ENCODE data around the gene DNM2.

The DNM2 gene

GRCh38 chr19:10830931-10831779 is 113.3 kb downstream of the DNM2 start:
- DNase-seq (ENCODE audit: extremely low spot score), result no peak
- no peak for TF ChIP-seq PKNOX1 (IDR thresholded peaks at IDR 0.05)
- TF ChIP-seq FOXK2 (IDR thresholded peaks at IDR 0.05), result no peak
- TF ChIP-seq NFRKB (IDR thresholded peaks at IDR 0.05), result no peak
- no peak for TF ChIP-seq HDGF (IDR thresholded peaks at IDR 0.05; ENCODE audit: borderline replicate concordance)
- TF ChIP-seq SUZ12 (IDR thresholded peaks at IDR 0.05), result no peak
- TF ChIP-seq FOXM1 (IDR thresholded peaks at IDR 0.05; ENCODE audit: borderline replicate concordance), result no peak
- no peak for TF ChIP-seq ARNT (IDR thresholded peaks at IDR 0.05)
- TF ChIP-seq SP1 (IDR thresholded peaks at IDR 0.05), result no peak
- ChIA-PET POLR2A (no interaction called here), CTCF (no interaction called here)

DNA sequence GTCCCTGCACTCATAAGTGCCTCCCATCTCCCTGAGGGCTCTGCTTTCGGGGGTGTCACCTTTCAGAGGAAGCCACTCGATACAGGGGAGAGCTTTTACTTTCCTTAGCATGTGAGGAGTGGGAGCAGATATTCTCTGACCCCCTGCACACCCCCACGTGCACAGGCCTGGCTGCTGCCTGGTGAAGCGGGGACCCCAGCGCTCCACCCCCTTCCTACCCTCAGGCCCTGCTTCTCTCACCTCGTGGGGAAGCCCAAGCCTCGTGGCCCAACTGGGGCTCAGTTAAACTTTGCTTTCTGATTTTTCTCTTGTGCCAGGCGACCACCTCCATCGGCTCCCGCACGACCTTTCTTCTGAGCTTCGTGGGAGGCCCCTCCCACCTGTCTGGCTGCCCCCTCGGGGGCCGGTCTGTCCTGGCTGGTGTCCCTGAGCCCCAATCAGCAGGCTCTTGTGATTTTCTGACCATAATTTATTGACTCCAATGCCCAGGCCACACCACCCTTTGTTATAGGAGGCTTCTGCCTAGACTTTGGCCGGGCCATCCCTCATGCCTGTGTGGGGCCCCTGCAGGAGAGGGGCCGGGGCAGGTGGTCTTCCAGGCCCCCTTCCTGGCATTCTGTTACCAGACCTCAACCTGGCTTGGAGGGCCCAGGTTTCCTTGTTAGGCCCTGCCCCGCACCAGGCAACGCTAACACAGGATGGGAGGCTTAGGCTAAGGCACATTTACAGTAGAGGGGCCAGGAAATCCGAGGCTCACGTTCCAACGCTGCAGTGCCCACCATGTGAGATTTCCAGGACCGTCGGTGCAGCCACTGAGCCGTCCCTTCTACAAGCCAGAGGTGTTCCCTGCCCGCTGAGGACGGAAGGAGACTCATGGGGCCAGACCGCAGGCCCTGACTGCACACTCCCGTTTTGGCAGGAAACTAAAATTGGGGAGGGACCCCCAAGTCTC is 114.4 kb downstream of the DNM2 start:
- no peak for TF ChIP-seq FOXA1 (IDR thresholded peaks at IDR 0.05)
- no peak for TF ChIP-seq LEF1 (IDR thresholded peaks at IDR 0.05; ENCODE audit: borderline replicate concordance)
- TF ChIP-seq TARDBP (IDR thresholded peaks at IDR 0.05), result no peak
- TF ChIP-seq L3MBTL2 (conservative IDR thresholded peaks at IDR 0.05), result no peak
- no peak for TF ChIP-seq CTBP1 (IDR thresholded peaks at IDR 0.05; ENCODE audit: borderline replicate concordance)
- TF ChIP-seq NFRKB (IDR thresholded peaks at IDR 0.05), result no peak
- TF ChIP-seq BHLHE40 (IDR thresholded peaks at IDR 0.05; ENCODE audit: borderline replicate concordance), result no peak
- TF ChIP-seq SUZ12 (IDR thresholded peaks at IDR 0.05), result no peak
- no peak for TF ChIP-seq ELF4 (IDR thresholded peaks at IDR 0.05)
- TF ChIP-seq FOXM1 (IDR thresholded peaks at IDR 0.05; ENCODE audit: borderline replicate concordance), result no peak
- TF ChIP-seq FOXK2 (IDR thresholded peaks at IDR 0.05), result no peak
- TF ChIP-seq PKNOX1 (IDR thresholded peaks at IDR 0.05), result no peak
- TF ChIP-seq SP1 (IDR thresholded peaks at IDR 0.05), result no peak
- no peak for TF ChIP-seq ARNT (IDR thresholded peaks at IDR 0.05)
- no peak for TF ChIP-seq ZNF384 (IDR thresholded peaks at IDR 0.05)
- TF ChIP-seq HDGF (IDR thresholded peaks at IDR 0.05; ENCODE audit: borderline replicate concordance), result no peak
- ChIA-PET CTCF (no interaction called here), POLR2A (interaction anchor here (1.3 kb wide), 1 partner anchor 114 kb away, joined by 3 read pairs; no protein-coding TSS in a partner anchor)
- no peak for DNase-seq (ENCODE audit: extremely low spot score)

DNA sequence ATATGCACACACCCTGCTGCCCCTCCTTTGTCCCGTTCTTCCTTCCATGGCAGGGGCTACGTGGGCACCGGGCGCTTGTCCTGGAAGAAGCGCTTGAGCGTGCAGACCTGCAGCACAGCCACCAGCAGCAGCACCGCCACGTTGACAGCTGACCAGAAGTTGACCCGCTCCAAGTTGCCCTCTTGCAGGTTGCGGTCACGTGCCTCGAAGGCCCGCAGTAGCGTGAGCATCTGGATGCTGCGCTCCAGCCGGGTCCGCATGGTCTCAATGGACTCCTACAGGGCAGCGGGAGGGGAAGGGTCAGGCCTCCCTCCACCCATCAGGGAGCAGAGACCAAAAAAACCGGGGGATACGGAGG is 115.0 kb downstream of the DNM2 start:
- DNase-seq (ENCODE audit: extremely low spot score), result no peak
- CTCF ChIA-PET, result no interaction called here
- TF ChIP-seq FOXA1 (IDR thresholded peaks at IDR 0.05), result no peak
- no peak for TF ChIP-seq FOXK2 (IDR thresholded peaks at IDR 0.05)
- TF ChIP-seq TARDBP (IDR thresholded peaks at IDR 0.05), result no peak
- TF ChIP-seq FOXM1 (IDR thresholded peaks at IDR 0.05; ENCODE audit: borderline replicate concordance), result no peak
- no peak for TF ChIP-seq L3MBTL2 (conservative IDR thresholded peaks at IDR 0.05)
- TF ChIP-seq LEF1 (IDR thresholded peaks at IDR 0.05; ENCODE audit: borderline replicate concordance), result no peak
- TF ChIP-seq PKNOX1 (IDR thresholded peaks at IDR 0.05), result no peak
- TF ChIP-seq CTBP1 (IDR thresholded peaks at IDR 0.05; ENCODE audit: borderline replicate concordance), result no peak
- TF ChIP-seq ELF4 (IDR thresholded peaks at IDR 0.05), result no peak
- TF ChIP-seq SP1 (IDR thresholded peaks at IDR 0.05), result no peak
- TF ChIP-seq NFRKB (IDR thresholded peaks at IDR 0.05), result no peak
- TF ChIP-seq ZNF384 (IDR thresholded peaks at IDR 0.05), result no peak
- no peak for TF ChIP-seq BHLHE40 (IDR thresholded peaks at IDR 0.05; ENCODE audit: borderline replicate concordance)
- no peak for TF ChIP-seq SUZ12 (IDR thresholded peaks at IDR 0.05)
- TF ChIP-seq ARNT (IDR thresholded peaks at IDR 0.05), result no peak
- no peak for TF ChIP-seq HDGF (IDR thresholded peaks at IDR 0.05; ENCODE audit: borderline replicate concordance)
- POLR2A ChIA-PET, result interaction anchor here (1.3 kb wide), 1 partner anchor 114 kb away, joined by 3 read pairs; no protein-coding TSS in a partner anchor

DNA sequence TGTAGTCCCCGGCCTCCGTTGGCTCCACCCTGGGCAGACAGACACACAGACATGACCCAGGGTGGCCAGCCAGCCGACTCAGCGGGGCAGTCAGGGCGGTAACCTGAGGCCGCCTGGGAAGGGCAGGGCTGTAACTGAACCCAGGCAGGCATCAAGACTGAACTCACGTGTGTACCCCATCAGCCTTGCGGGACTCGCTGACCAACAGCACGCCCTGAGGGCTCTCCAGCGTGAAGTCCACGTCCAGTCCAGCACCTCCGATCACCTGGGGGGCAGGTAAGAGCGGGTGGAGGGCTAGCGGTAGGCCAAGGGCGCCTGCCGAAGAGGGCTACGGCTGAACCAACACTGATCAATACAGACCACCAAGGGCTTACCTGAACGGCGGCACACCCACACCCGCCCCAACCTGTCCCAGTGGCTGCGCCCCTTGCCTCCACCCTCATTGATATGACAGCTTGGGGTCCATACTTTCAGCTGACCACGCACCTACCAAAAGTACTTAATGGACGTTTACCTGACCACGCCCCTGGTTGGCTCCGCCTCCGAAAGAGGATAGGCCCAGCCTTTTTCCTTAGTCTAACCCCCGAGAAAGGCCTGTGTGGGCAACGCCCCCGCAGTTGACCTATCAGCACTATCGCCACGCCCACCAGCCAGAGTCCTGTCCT is 117.3 kb downstream of the DNM2 start:
- CTCF ChIA-PET, result interaction anchor here (1.0 to 2.1 kb wide), 5 partner anchors 23 to 36 kb away, joined by 4 to 9 read pairs (median 6); partner anchors contain the start of gene CARM1
- TF ChIP-seq LEF1 (IDR thresholded peaks at IDR 0.05; ENCODE audit: borderline replicate concordance) (no peak), PKNOX1 (IDR thresholded peaks at IDR 0.05) (no peak), HDGF (IDR thresholded peaks at IDR 0.05; ENCODE audit: borderline replicate concordance) (0 out of 2 replicates have a peak, but pooled peaks have one; percentile 17)
- no peak for DNase-seq (ENCODE audit: extremely low spot score)
- POLR2A ChIA-PET, result interaction anchor here (0.6 to 2.5 kb wide), 26 partner anchors 9 to 384 kb away, joined by 3 to 72 read pairs (median 8); partner anchors contain the start of genes C19orf38, CARM1, CDKN2D and DNM2

Measured in HEK293T (cell line).